Measurements from ENCODE around the gene RBFOX2.

The RBFOX2 gene

GRCh38 chr22:35910003-35910769, 118.4 kb downstream of the RBFOX2 start:
- H3K4me1 ChIP-seq (ENCODE audit: control insufficient read depth in 2 of 2, insufficient read depth in 2 of 2, low read length in 2 of 2) = peaks cover 0 to 11% of the 10 kb centered on the region in 2 donors
- H3K9me3 ChIP-seq (ENCODE audit: control insufficient read depth in 2 of 2, low read length in 2 of 2) = no peaks in the 10 kb centered on the region
- no peak overlapping the region for H3K27ac ChIP-seq (ENCODE audit: low read depth in 2 of 2, low read length in 2 of 2)
- H3K9ac ChIP-seq (ENCODE audit: low read depth in 1 of 2, low read length in 2 of 2) = no peak overlapping the region
- H3K4me3 ChIP-seq (ENCODE audit: low read length in 2 of 2) = no peak overlapping the region
- no peaks in the 10 kb centered on the region for H3K27me3 ChIP-seq (ENCODE audit: control insufficient read depth in 2 of 2, insufficient read depth in 2 of 2, low read length in 2 of 2)
- H3K36me3 ChIP-seq (ENCODE audit: control insufficient read depth in 2 of 2, insufficient read depth in 2 of 2, low read length in 2 of 2) = no peaks in the 10 kb centered on the region

GRCh38 chr22:35905894-35906293, 122.7 kb downstream of the RBFOX2 start:
- no peak overlapping the region for H3K9ac ChIP-seq (ENCODE audit: low read depth in 1 of 2, low read length in 2 of 2)
- no peaks in the 10 kb centered on the region for H3K27me3 ChIP-seq (ENCODE audit: control insufficient read depth in 2 of 2, insufficient read depth in 2 of 2, low read length in 2 of 2)
- H3K4me1 ChIP-seq (ENCODE audit: control insufficient read depth in 2 of 2, insufficient read depth in 2 of 2, low read length in 2 of 2) = no peaks in the 10 kb centered on the region
- no peaks in the 10 kb centered on the region for H3K36me3 ChIP-seq (ENCODE audit: control insufficient read depth in 2 of 2, insufficient read depth in 2 of 2, low read length in 2 of 2)
- H3K27ac ChIP-seq (ENCODE audit: low read depth in 2 of 2, low read length in 2 of 2) = no peak overlapping the region
- no peaks in the 10 kb centered on the region for H3K9me3 ChIP-seq (ENCODE audit: control insufficient read depth in 2 of 2, low read length in 2 of 2)
- H3K4me3 ChIP-seq (ENCODE audit: low read length in 2 of 2) = no peak overlapping the region

- Histone ChIP-seq H3K9ac (ENCODE audit: low read depth in 1 of 2, low read length in 2 of 2) (no peak overlapping the region), H3K36me3 (ENCODE audit: control insufficient read depth in 2 of 2, insufficient read depth in 2 of 2, low read length in 2 of 2) (no peaks in the 10 kb centered on the region), H3K27me3 (ENCODE audit: control insufficient read depth in 2 of 2, insufficient read depth in 2 of 2, low read length in 2 of 2) (no peaks in the 10 kb centered on the region), H3K4me1 (ENCODE audit: control insufficient read depth in 2 of 2, insufficient read depth in 2 of 2, low read length in 2 of 2) (no peaks in the 10 kb centered on the region), H3K4me3 (ENCODE audit: low read length in 2 of 2) (no peak overlapping the region), H3K9me3 (ENCODE audit: control insufficient read depth in 2 of 2, low read length in 2 of 2) (no peaks in the 10 kb centered on the region), H3K27ac (ENCODE audit: low read depth in 2 of 2, low read length in 2 of 2) (no peak overlapping the region)
Measured at GRCh38 chr22:35904752-35905151, 123.9 kb downstream of the RBFOX2 start.

GRCh38 chr22:35904336-35904692, 124.3 kb downstream of the RBFOX2 start:
- no peak overlapping the region for H3K27ac ChIP-seq (ENCODE audit: low read depth in 2 of 2, low read length in 2 of 2)

GRCh38 chr22:35903571-35904335, 124.9 kb downstream of the RBFOX2 start:
- H3K27ac ChIP-seq (ENCODE audit: low read depth in 2 of 2, low read length in 2 of 2) = no peak overlapping the region
- no peaks in the 10 kb centered on the region for H3K4me1 ChIP-seq (ENCODE audit: control insufficient read depth in 2 of 2, insufficient read depth in 2 of 2, low read length in 2 of 2)
- no peaks in the 10 kb centered on the region for H3K9me3 ChIP-seq (ENCODE audit: control insufficient read depth in 2 of 2, low read length in 2 of 2)
- H3K4me3 ChIP-seq (ENCODE audit: low read length in 2 of 2) = no peak overlapping the region
- no peaks in the 10 kb centered on the region for H3K36me3 ChIP-seq (ENCODE audit: control insufficient read depth in 2 of 2, insufficient read depth in 2 of 2, low read length in 2 of 2)
- H3K27me3 ChIP-seq (ENCODE audit: control insufficient read depth in 2 of 2, insufficient read depth in 2 of 2, low read length in 2 of 2) = no peaks in the 10 kb centered on the region
- no peak overlapping the region for H3K9ac ChIP-seq (ENCODE audit: low read depth in 1 of 2, low read length in 2 of 2)

More at GRCh38 chr22:35904336-35904692, 124.3 kb downstream of the RBFOX2 start:
- H3K27me3 ChIP-seq (ENCODE audit: control insufficient read depth in 2 of 2, insufficient read depth in 2 of 2, low read length in 2 of 2) = no peaks in the 10 kb centered on the region
- no peaks in the 10 kb centered on the region for H3K4me1 ChIP-seq (ENCODE audit: control insufficient read depth in 2 of 2, insufficient read depth in 2 of 2, low read length in 2 of 2)
- H3K36me3 ChIP-seq (ENCODE audit: control insufficient read depth in 2 of 2, insufficient read depth in 2 of 2, low read length in 2 of 2) = no peaks in the 10 kb centered on the region
- no peaks in the 10 kb centered on the region for H3K9me3 ChIP-seq (ENCODE audit: control insufficient read depth in 2 of 2, low read length in 2 of 2)
- H3K4me3 ChIP-seq (ENCODE audit: low read length in 2 of 2) = no peak overlapping the region
- H3K9ac ChIP-seq (ENCODE audit: low read depth in 1 of 2, low read length in 2 of 2) = no peak overlapping the region

- Histone ChIP-seq H3K36me3 (ENCODE audit: control insufficient read depth in 2 of 2, insufficient read depth in 2 of 2, low read length in 2 of 2) (no peaks in the 10 kb centered on the region), H3K4me1 (ENCODE audit: control insufficient read depth in 2 of 2, insufficient read depth in 2 of 2, low read length in 2 of 2) (no peaks in the 10 kb centered on the region), H3K4me3 (ENCODE audit: low read length in 2 of 2) (no peak overlapping the region), H3K9me3 (ENCODE audit: control insufficient read depth in 2 of 2, low read length in 2 of 2) (no peaks in the 10 kb centered on the region), H3K9ac (ENCODE audit: low read depth in 1 of 2, low read length in 2 of 2) (no peak overlapping the region), H3K27ac (ENCODE audit: low read depth in 2 of 2, low read length in 2 of 2) (no peak overlapping the region), H3K27me3 (ENCODE audit: control insufficient read depth in 2 of 2, insufficient read depth in 2 of 2, low read length in 2 of 2) (no peaks in the 10 kb centered on the region)
Measured at GRCh38 chr22:35900483-35901168, 128.0 kb downstream of the RBFOX2 start.

- Histone ChIP-seq H3K4me3 (ENCODE audit: low read length in 2 of 2) (no peak overlapping the region), H3K27ac (ENCODE audit: low read depth in 2 of 2, low read length in 2 of 2) (no peak overlapping the region), H3K27me3 (ENCODE audit: control insufficient read depth in 2 of 2, insufficient read depth in 2 of 2, low read length in 2 of 2) (no peaks in the 10 kb centered on the region), H3K36me3 (ENCODE audit: control insufficient read depth in 2 of 2, insufficient read depth in 2 of 2, low read length in 2 of 2) (no peaks in the 10 kb centered on the region), H3K4me1 (ENCODE audit: control insufficient read depth in 2 of 2, insufficient read depth in 2 of 2, low read length in 2 of 2) (peaks cover 8% of the 10 kb centered on the region in 2 donors), H3K9ac (ENCODE audit: low read depth in 1 of 2, low read length in 2 of 2) (no peak overlapping the region), H3K9me3 (ENCODE audit: control insufficient read depth in 2 of 2, low read length in 2 of 2) (no peaks in the 10 kb centered on the region)
Measured at GRCh38 chr22:35899736-35900135, 128.9 kb downstream of the RBFOX2 start.

GRCh38 chr22:35896111-35896705, 132.4 kb downstream of the RBFOX2 start:
- Histone ChIP-seq H3K9ac (ENCODE audit: low read depth in 1 of 2, low read length in 2 of 2) (no peak overlapping the region), H3K9me3 (ENCODE audit: control insufficient read depth in 2 of 2, low read length in 2 of 2) (no peaks in the 10 kb centered on the region), H3K4me3 (ENCODE audit: low read length in 2 of 2) (no peak overlapping the region), H3K27ac (ENCODE audit: low read depth in 2 of 2, low read length in 2 of 2) (peak overlapping the region in 1 of 2 donors; percentile 1), H3K27me3 (ENCODE audit: control insufficient read depth in 2 of 2, insufficient read depth in 2 of 2, low read length in 2 of 2) (no peaks in the 10 kb centered on the region), H3K4me1 (ENCODE audit: control insufficient read depth in 2 of 2, insufficient read depth in 2 of 2, low read length in 2 of 2) (peaks cover 8 to 10% of the 10 kb centered on the region in 2 donors), H3K36me3 (ENCODE audit: control insufficient read depth in 2 of 2, insufficient read depth in 2 of 2, low read length in 2 of 2) (no peaks in the 10 kb centered on the region)

- H3K9ac ChIP-seq (ENCODE audit: low read depth in 1 of 2, low read length in 2 of 2) = no peak overlapping the region
- no peaks in the 10 kb centered on the region for H3K27me3 ChIP-seq (ENCODE audit: control insufficient read depth in 2 of 2, insufficient read depth in 2 of 2, low read length in 2 of 2)
- H3K9me3 ChIP-seq (ENCODE audit: control insufficient read depth in 2 of 2, low read length in 2 of 2) = no peaks in the 10 kb centered on the region
- peak overlapping the region in 1 of 2 donors; percentile 11 for H3K4me3 ChIP-seq (ENCODE audit: low read length in 2 of 2)
- peak overlapping the region; percentile 37 to 48 for H3K27ac ChIP-seq (ENCODE audit: low read depth in 2 of 2, low read length in 2 of 2)
- H3K36me3 ChIP-seq (ENCODE audit: control insufficient read depth in 2 of 2, insufficient read depth in 2 of 2, low read length in 2 of 2) = no peaks in the 10 kb centered on the region
- peaks cover 8 to 10% of the 10 kb centered on the region in 2 donors for H3K4me1 ChIP-seq (ENCODE audit: control insufficient read depth in 2 of 2, insufficient read depth in 2 of 2, low read length in 2 of 2)
Measured at GRCh38 chr22:35894937-35895708, 133.5 kb downstream of the RBFOX2 start.
